Neural progenitor cell (in vitro differentiated cells): ENCODE data around the gene ZFAND2B.

ENCODE experiments used
- EZH2 ChIP-seq: fragments of 200-600 bp; sonication (generic); IDR thresholded peaks from 2 replicates; pipeline ENCODE4 v1.6.1; 2017; ENCODE audit warnings: antibody characterized with exemption, mild to moderate bottlenecking, moderate library complexity
- EZH2phosphoT487 ChIP-seq: fragments of 200-600 bp; sonication (generic); IDR thresholded peaks from 2 replicates; pipeline ENCODE4 v1.6.1; 2017; ENCODE audit warnings: antibody characterized with exemption
- TF ChIP-seq, protein P1 (sequence below): fragments of 200-600 bp; sonication (generic); IDR thresholded peaks from 2 replicates; pipeline ENCODE4 v1.5.1; 2017; ENCODE audit warnings: antibody characterized with exemption, mild to moderate bottlenecking

DNA sequence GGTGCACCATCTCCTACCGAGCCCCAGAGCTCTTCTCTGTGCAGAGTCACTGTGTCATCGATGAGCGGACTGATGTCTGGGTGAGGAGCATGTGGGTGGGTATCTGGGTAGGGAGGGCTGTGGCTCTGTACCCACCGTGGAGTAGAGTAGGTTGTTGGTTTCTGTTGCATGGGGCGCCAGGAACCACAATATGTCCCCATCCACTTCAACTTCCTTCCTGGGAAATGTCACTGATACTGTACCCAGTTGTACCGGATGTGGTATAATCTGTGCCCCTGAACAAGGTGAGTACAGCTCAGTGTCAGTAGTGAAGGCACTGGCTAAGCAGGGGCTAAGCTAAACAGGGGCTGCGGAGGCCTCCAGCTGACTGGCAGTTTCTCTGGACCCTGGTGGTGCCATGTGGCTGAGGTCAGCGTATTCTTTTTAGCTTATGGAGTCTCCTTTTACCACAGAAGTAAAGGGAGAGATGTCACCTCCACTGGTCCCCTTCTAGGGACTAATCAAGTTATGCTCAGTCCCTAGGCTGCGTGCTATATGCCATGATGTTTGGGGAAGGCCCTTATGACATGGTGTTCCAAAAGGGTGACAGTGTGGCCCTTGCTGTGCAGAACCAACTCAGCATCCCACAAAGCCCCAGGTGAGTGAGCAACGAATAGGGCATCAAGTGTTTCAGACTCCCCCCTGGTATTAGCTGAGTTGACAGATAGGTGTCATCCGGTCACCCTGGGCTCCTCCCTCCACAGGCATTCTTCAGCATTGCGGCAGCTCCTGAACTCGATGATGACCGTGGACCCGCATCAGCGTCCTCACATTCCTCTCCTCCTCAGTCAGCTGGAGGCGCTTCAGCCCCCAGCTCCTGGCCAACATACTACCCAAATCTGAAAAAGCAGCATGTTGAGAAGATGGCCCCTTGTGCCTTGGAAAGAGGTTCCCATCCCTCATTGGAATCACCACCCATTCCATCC is 41.4 kb downstream of the ZFAND2B start:
- TF ChIP-seq, protein P1, sequence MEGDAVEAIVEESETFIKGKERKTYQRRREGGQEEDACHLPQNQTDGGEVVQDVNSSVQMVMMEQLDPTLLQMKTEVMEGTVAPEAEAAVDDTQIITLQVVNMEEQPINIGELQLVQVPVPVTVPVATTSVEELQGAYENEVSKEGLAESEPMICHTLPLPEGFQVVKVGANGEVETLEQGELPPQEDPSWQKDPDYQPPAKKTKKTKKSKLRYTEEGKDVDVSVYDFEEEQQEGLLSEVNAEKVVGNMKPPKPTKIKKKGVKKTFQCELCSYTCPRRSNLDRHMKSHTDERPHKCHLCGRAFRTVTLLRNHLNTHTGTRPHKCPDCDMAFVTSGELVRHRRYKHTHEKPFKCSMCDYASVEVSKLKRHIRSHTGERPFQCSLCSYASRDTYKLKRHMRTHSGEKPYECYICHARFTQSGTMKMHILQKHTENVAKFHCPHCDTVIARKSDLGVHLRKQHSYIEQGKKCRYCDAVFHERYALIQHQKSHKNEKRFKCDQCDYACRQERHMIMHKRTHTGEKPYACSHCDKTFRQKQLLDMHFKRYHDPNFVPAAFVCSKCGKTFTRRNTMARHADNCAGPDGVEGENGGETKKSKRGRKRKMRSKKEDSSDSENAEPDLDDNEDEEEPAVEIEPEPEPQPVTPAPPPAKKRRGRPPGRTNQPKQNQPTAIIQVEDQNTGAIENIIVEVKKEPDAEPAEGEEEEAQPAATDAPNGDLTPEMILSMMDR, result no peak
- no peak for TF ChIP-seq EZH2
- no peak for TF ChIP-seq EZH2phosphoT487
